Non-pigmented ciliary epithelial cell (primary cell): ENCODE results near the gene TENM3.

Source experiments
- DNase-seq: peaks from one replicate; pipeline ENCODE4 v3.0.0-alpha.2; 2010; ENCODE audit warnings: low read depth

The TENM3 gene

GRCh38 chr4:182627996-182628395 lies 384.8 kb downstream of the TENM3 start:
- no peak for DNase-seq

GRCh38 chr4:182628544-182628943 lies 385.3 kb downstream of the TENM3 start:
- no peak for DNase-seq

- no peak for DNase-seq
Measured at GRCh38 chr4:182629096-182629495, 385.9 kb downstream of the TENM3 start.

GRCh38 chr4:182640491-182640890 lies 397.3 kb downstream of the TENM3 start:
- DNase-seq, result no peak

GRCh38 chr4:182640932-182641331 lies 397.7 kb downstream of the TENM3 start:
- DNase-seq, result no peak

GRCh38 chr4:182642831-182643230 lies 399.6 kb downstream of the TENM3 start:
- peak; percentile 26 for DNase-seq

GRCh38 chr4:182643801-182644682 lies 400.8 kb downstream of the TENM3 start:
- DNase-seq, result peak; percentile 84

GRCh38 chr4:182644683-182645050 lies 401.5 kb downstream of the TENM3 start:
- DNase-seq, result peak; percentile 37

- DNase-seq, result no peak
Measured at GRCh38 chr4:182645511-182645910, 402.3 kb downstream of the TENM3 start.

- DNase-seq, result no peak
Measured at GRCh38 chr4:182647646-182648300, 404.6 kb downstream of the TENM3 start.

GRCh38 chr4:182648766-182649165 lies 405.6 kb downstream of the TENM3 start:
- DNase-seq, result no peak

GRCh38 chr4:182649698-182650477 lies 406.7 kb downstream of the TENM3 start:
- DNase-seq, result no peak

GRCh38 chr4:182653596-182653995 lies 410.4 kb downstream of the TENM3 start:
- peak; percentile 24 for DNase-seq

GRCh38 chr4:182655340-182655739 lies 412.1 kb downstream of the TENM3 start:
- no peak for DNase-seq

GRCh38 chr4:182662551-182662950 lies 419.3 kb downstream of the TENM3 start:
- no peak for DNase-seq

GRCh38 chr4:182671231-182671630 lies 428.0 kb downstream of the TENM3 start:
- DNase-seq, result no peak

- no peak for DNase-seq
Measured at GRCh38 chr4:182671749-182672148, 428.5 kb downstream of the TENM3 start.

- DNase-seq, result no peak
Measured at GRCh38 chr4:182678590-182678989, 435.4 kb downstream of the TENM3 start.

- DNase-seq, result no peak
Measured at GRCh38 chr4:182679533-182679932, 436.3 kb downstream of the TENM3 start.

- DNase-seq, result no peak
Measured at GRCh38 chr4:182680234-182680653, 437.0 kb downstream of the TENM3 start.

- no peak for DNase-seq
Measured at GRCh38 chr4:182683661-182684060, 440.5 kb downstream of the TENM3 start.

- DNase-seq, result no peak
Measured at GRCh38 chr4:182684796-182685195, 441.6 kb downstream of the TENM3 start.

GRCh38 chr4:182688081-182688480 lies 444.9 kb downstream of the TENM3 start:
- no peak for DNase-seq
